Measurements from ENCODE around the gene FAM89B. TPM values are rescaled to one million over a fixed set of nuclear protein-coding genes. Genes with fewer than 3 reads are reported as not detected.

FAM89B gene
- total RNA-seq, 2 donors from 2014 or later: 21.4 to 26.7 TPM

GRCh38 chr11:65555693-65556231 is 16.6 kb upstream of the FAM89B start:
- Mint-ChIP-seq H3K36me3 (ENCODE audit: insufficient read depth in 2 of 2) (peaks cover 2 to 7% of the 10 kb centered on the region in 2 donors), H3K9me3 (no peaks in the 10 kb centered on the region), H3K27ac (peak overlapping the region; percentile 84), H3K4me1 (ENCODE audit: low read depth) (peaks cover 81% of the 10 kb centered on the region), H3K27me3 (ENCODE audit: low read depth) (no peaks in the 10 kb centered on the region), H3K4me3 (peak overlapping the region; percentile 75 to 87)
- DNase-seq (peak; percentile 46 to 61), ATAC-seq (replicated peaks in 1 of 2) (peak in 1 of 2 donors; percentile 22)

GRCh38 chr11:65556470-65557279 is 15.7 kb upstream of the FAM89B start:
- no peaks in the 10 kb centered on the region for H3K9me3 Mint-ChIP-seq
- peaks cover 2% of the 10 kb centered on the region in 2 donors for H3K36me3 Mint-ChIP-seq (ENCODE audit: insufficient read depth in 2 of 2)
- no peak for DNase-seq
- peaks cover 77% of the 10 kb centered on the region for H3K4me1 Mint-ChIP-seq (ENCODE audit: low read depth)
- H3K27me3 Mint-ChIP-seq (ENCODE audit: low read depth): no peaks in the 10 kb centered on the region
- H3K27ac Mint-ChIP-seq: peak overlapping the region; percentile 94
- ATAC-seq (replicated peaks in 1 of 2): no peak
- H3K4me3 Mint-ChIP-seq: peak overlapping the region; percentile 75 to 87

- Mint-ChIP-seq H3K36me3 (ENCODE audit: insufficient read depth in 2 of 2) (no peaks in the 10 kb centered on the region), H3K4me3 (peak overlapping the region; percentile 75 to 87), H3K9me3 (no peaks in the 10 kb centered on the region), H3K27me3 (ENCODE audit: low read depth) (no peaks in the 10 kb centered on the region), H3K27ac (peak overlapping the region; percentile 94), H3K4me1 (ENCODE audit: low read depth) (peaks cover 76% of the 10 kb centered on the region)
- ATAC-seq (replicated peaks in 1 of 2): peak; percentile 7 to 18
- peak; percentile 51 to 55 for DNase-seq
Observed at GRCh38 chr11:65557280-65558001, 14.9 kb upstream of the FAM89B start.

- peak; percentile 45 to 59 for DNase-seq
- Mint-ChIP-seq H3K27ac (peak within 1 kb of the TSS; percentile 94), H3K27me3 (ENCODE audit: low read depth) (no peaks in the 10 kb centered on the region), H3K9me3 (no peaks in the 10 kb centered on the region), H3K4me3 (peak within 1 kb of the TSS; percentile 75 to 87), H3K4me1 (ENCODE audit: low read depth) (peaks cover 68% of the 10 kb centered on the region), H3K36me3 (ENCODE audit: insufficient read depth in 2 of 2) (no peaks in the 10 kb centered on the region)
- ATAC-seq (replicated peaks in 1 of 2): peak; percentile 33 to 44
Observed at GRCh38 chr11:65558002-65558929, 14.1 kb upstream of the FAM89B start, which contains the start of gene LTBP3. Gene LTBP3 (minus strand): TSS chr11:65558359. CDS start chr11:65557959, 400 bp downstream.

GRCh38 chr11:65558930-65559509 is 13.3 kb upstream of the FAM89B start:
- H3K27ac Mint-ChIP-seq: no peak overlapping the region

GRCh38 chr11:65559535-65559934 is 12.8 kb upstream of the FAM89B start:
- no peaks in the 10 kb centered on the region for H3K36me3 Mint-ChIP-seq (ENCODE audit: insufficient read depth in 2 of 2)
- ATAC-seq (replicated peaks in 1 of 2) (peak; percentile 65 to 75), DNase-seq (peak in 1 of 2 donors; percentile 40)
- H3K9me3 Mint-ChIP-seq: no peaks in the 10 kb centered on the region
- peak overlapping the region; percentile 46 to 77 for H3K4me3 Mint-ChIP-seq
- no peaks in the 10 kb centered on the region for H3K27me3 Mint-ChIP-seq (ENCODE audit: low read depth)
- no peak overlapping the region for H3K27ac Mint-ChIP-seq
- H3K4me1 Mint-ChIP-seq (ENCODE audit: low read depth): peaks cover 65% of the 10 kb centered on the region

More at GRCh38 chr11:65558930-65559509, 13.3 kb upstream of the FAM89B start:
- ATAC-seq (replicated peaks in 1 of 2) (no peak), DNase-seq (no peak)
- Mint-ChIP-seq H3K36me3 (ENCODE audit: insufficient read depth in 2 of 2) (no peaks in the 10 kb centered on the region), H3K27me3 (ENCODE audit: low read depth) (no peaks in the 10 kb centered on the region), H3K4me3 (peak overlapping the region; percentile 67 to 77), H3K9me3 (no peaks in the 10 kb centered on the region), H3K4me1 (ENCODE audit: low read depth) (peaks cover 66% of the 10 kb centered on the region)

GRCh38 chr11:65559951-65560537 is 12.3 kb upstream of the FAM89B start:
- ATAC-seq (replicated peaks in 1 of 2): peak; percentile 1
- Mint-ChIP-seq H3K9me3 (no peaks in the 10 kb centered on the region), H3K4me1 (ENCODE audit: low read depth) (peaks cover 65% of the 10 kb centered on the region), H3K27me3 (ENCODE audit: low read depth) (no peaks in the 10 kb centered on the region), H3K4me3 (peak overlapping the region in 1 of 2 donors; percentile 3), H3K36me3 (ENCODE audit: insufficient read depth in 2 of 2) (no peaks in the 10 kb centered on the region), H3K27ac (peak overlapping the region; percentile 1)
- DNase-seq: no peak

GRCh38 chr11:65560555-65561418 is 11.6 kb upstream of the FAM89B start:
- no peak for ATAC-seq (replicated peaks in 1 of 2)
- no peak for DNase-seq
- no peaks in the 10 kb centered on the region for H3K36me3 Mint-ChIP-seq (ENCODE audit: insufficient read depth in 2 of 2)
- H3K9me3 Mint-ChIP-seq: no peaks in the 10 kb centered on the region
- peak overlapping the region in 1 of 2 donors; percentile 3 for H3K4me3 Mint-ChIP-seq
- H3K27ac Mint-ChIP-seq: peak overlapping the region; percentile 1
- no peaks in the 10 kb centered on the region for H3K27me3 Mint-ChIP-seq (ENCODE audit: low read depth)
- peaks cover 65% of the 10 kb centered on the region for H3K4me1 Mint-ChIP-seq (ENCODE audit: low read depth)

GRCh38 chr11:65562020-65562419 is 10.3 kb upstream of the FAM89B start:
- DNase-seq (no peak), ATAC-seq (replicated peaks in 1 of 2) (no peak)
- peaks cover 65% of the 10 kb centered on the region for H3K4me1 Mint-ChIP-seq (ENCODE audit: low read depth)
- H3K9me3 Mint-ChIP-seq: no peaks in the 10 kb centered on the region
- H3K27me3 Mint-ChIP-seq (ENCODE audit: low read depth): no peaks in the 10 kb centered on the region
- no peak overlapping the region for H3K4me3 Mint-ChIP-seq
- H3K36me3 Mint-ChIP-seq (ENCODE audit: insufficient read depth in 2 of 2): no peaks in the 10 kb centered on the region
- no peak overlapping the region for H3K27ac Mint-ChIP-seq

GRCh38 chr11:65562788-65563187 is 9.6 kb upstream of the FAM89B start:
- no peaks in the 10 kb centered on the region for H3K9me3 Mint-ChIP-seq
- DNase-seq (no peak), ATAC-seq (replicated peaks in 1 of 2) (no peak)
- H3K36me3 Mint-ChIP-seq (ENCODE audit: insufficient read depth in 2 of 2): no peaks in the 10 kb centered on the region
- peaks cover 65% of the 10 kb centered on the region for H3K4me1 Mint-ChIP-seq (ENCODE audit: low read depth)
- H3K27ac Mint-ChIP-seq: no peak overlapping the region
- H3K27me3 Mint-ChIP-seq (ENCODE audit: low read depth): no peaks in the 10 kb centered on the region
- H3K4me3 Mint-ChIP-seq: no peak overlapping the region

- H3K4me3 Mint-ChIP-seq: no peak overlapping the region
- peaks cover 72% of the 10 kb centered on the region for H3K4me1 Mint-ChIP-seq (ENCODE audit: low read depth)
- peaks cover 0 to under 1% of the 10 kb centered on the region in 2 donors for H3K36me3 Mint-ChIP-seq (ENCODE audit: insufficient read depth in 2 of 2)
- H3K27me3 Mint-ChIP-seq (ENCODE audit: low read depth): no peaks in the 10 kb centered on the region
- ATAC-seq (replicated peaks in 1 of 2) (no peak), DNase-seq (no peak)
- no peaks in the 10 kb centered on the region for H3K9me3 Mint-ChIP-seq
- no peak overlapping the region for H3K27ac Mint-ChIP-seq
Observed at GRCh38 chr11:65563601-65564000, 8.7 kb upstream of the FAM89B start.
